Stimulated activated CD4-positive, alpha-beta T cell treated with anti-CD3 and anti-CD28 coated beads, Interleukin-12 subunit alpha, Interleukin-12 subunit beta, amount 100 ng/mL, for 48 hours (primary cell): ENCODE results near the gene DMD.

ENCODE experiments used
- DNase-seq, 3 donors: peaks; one replicate each; pipeline ENCODE4 v3.0.0-alpha.2; 2020; ENCODE audit warnings: low read depth in 2 of 3, low spot score in 1 of 3

Gene DMD

DNA sequence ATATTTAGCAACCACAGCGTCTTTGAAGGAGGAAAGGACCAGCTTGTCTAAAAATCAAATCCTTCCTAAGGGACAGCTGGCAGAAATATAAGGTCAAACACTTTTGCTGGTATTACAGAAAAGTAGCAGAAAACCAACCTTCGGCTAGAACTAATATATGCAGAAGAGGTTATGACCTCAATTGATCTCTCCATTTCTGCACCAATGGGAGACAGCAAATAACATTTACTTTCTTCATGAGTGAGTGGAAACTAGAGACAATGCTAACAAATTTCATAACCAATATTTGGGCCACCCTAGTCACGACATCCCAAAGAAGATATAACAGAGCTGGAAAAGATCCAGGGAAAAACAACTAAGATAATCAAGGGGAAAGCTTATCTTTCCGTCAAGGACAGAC lies 1892.5 kb downstream of the DMD start:
- no peak for DNase-seq

DNA sequence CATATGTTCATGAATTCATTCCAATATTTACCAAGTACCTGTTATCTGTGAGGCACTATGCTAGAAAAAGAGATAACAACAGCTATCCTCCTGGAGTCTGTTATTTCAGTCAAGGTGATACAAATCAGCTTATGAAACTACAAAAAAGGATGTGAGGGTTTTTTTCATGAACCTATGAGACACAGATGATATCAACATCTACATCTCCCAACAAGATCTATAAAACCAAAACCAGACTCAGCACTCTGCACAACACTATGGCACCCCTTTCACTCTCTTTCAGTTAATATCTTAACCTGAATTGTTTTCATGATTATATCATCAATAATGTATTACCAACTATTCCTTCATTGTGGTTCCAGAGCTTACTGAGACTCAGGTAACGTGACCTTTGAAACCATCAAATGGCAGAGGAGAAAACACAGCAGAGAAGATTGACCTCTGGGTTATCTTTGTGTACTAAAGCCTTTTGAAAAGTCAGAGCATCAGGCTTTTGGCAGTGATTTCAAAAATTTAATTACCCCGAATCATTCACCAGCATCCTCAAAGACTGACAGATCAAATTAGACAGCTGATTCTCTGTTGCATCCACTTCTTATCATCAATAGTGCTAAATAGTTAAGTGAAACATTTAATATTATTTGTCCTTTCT lies 1894.9 kb downstream of the DMD start:
- DNase-seq, result no peak

DNA sequence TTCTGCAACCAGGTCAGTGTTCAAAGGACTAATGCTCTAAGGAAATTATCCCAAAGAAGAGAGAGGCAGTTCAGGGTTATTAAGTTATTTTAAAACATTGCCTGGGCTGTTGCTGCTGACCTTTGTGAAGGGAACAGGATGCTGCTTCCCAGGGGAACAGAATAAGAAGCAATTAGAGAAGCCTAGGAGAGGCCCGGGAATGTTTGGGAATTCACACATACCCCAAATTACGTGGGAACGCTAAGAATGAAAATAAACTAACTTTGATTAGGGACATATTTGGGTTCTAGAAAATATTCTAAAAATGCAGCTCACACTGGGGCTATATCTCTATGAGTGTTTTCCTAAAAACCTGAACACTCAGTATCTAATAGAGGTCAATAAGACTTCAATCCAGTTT lies 1896.4 kb downstream of the DMD start:
- DNase-seq, result no peak

DNA sequence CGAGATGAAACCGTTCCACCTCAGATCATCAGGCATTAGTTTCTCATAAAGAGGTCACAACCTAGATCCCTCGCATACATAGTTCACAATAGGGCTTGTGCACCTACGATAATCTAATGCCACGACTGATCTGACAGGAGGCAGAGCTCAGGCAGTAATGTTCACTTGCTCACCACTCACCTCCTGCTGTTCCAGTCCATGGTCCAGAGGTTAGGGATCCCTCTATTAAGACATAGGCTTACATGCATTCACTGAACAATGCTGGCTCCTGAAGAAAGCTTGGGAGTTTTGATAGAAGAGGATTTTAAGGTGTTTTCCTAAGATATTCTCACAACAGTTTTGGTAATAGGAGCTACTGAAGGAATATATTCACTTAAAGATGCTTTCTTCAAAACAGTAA lies 1903.4 kb downstream of the DMD start:
- DNase-seq, result no peak

DNA sequence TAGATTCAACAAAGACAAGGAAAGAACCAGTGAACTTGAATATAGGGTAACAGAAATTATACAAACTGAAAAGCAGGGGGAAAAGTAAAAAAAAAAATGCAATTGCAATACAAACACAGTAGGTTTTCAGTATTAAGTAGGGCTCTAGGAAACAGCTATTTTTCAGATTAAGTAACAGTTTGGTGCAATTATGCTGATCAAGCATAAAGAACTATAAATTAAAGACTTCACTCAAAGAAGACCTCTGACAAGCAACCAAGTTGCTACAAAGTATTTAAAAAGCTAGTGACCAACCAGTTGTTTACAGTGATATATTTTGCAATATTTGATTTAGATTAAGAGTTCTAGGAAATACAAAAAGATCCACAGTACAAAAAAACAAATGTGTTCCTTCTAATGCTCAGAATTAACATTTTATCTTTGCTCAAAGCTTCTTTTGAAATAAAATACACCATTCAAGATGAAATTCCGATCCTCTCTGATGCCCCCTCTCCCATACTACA lies 1908.7 kb downstream of the DMD start:
- no peak for DNase-seq

DNA sequence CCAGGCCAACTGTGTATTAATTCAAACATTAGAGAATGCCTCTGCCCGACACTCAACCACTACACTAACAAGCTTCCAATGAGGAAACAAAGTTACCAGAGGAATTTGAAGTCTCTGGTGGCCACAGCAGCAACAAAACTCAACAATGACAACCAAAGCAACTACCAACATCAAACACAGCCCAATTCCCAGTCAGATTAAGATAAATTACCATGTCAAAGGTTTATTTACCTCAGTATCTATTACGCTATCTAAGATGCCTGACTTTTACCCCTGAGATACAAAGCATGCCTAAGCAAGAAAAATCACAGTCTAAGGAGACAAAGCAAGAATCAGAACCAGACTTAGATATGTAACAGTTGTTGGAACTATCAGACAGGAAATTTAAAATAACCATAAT lies 1909.4 kb downstream of the DMD start:
- no peak for DNase-seq

DNA sequence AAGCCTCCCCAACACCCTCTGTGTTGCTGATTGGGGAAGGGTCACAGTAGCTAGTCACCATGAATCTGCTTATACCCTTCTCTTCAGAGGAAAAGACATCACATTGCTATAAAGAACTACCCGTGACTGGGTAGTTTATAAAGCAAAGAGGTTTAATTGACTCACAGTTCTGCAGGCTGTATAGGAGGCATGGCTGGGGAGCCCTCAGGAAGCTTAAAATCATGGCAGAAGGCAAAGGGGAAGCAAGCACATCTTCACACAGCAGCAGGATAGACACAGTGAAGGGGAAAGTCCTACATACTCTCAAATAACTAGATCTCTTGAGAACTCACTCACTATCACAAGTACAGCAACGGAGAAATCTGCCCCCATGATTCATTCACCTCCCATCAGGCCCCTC lies 1910.1 kb downstream of the DMD start:
- DNase-seq, result no peak

DNA sequence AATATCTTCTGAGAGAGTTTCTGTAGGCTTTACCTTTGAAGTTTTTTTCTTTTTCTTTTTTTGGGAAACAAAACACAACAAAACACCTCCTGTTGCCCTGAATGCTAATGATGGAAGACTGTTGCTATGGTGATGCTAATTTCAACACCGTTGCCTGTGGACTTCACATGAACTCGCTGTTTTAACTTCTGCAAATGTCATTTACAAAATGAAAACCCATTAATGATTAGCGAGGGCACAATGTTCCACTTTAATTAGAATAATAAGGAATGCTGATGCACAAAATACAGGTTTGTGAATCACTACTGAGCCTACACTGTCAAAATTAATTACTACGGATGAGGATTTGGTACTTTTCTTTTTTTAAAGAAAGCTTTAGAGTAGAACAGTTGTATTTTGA lies 1912.4 kb downstream of the DMD start:
- DNase-seq, result no peak

DNA sequence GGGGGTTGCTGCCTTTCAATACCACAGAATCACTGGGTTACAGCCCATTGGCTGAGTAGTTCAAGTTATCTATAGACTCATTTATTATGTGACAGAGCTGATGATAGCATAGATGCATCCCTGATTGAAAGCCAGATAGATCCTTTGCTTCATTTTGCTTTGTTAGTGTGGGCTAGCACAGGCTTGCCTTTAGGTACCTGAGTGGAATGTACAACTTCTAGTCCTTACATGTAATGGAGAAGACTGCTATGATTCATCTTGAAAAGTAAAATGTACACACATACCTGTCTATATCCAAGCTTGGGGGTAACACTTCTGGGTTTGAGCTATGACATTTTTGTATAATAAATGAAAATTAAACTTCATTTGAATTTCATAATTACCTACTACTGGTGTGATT lies 1913.5 kb downstream of the DMD start:
- DNase-seq, result no peak

DNA sequence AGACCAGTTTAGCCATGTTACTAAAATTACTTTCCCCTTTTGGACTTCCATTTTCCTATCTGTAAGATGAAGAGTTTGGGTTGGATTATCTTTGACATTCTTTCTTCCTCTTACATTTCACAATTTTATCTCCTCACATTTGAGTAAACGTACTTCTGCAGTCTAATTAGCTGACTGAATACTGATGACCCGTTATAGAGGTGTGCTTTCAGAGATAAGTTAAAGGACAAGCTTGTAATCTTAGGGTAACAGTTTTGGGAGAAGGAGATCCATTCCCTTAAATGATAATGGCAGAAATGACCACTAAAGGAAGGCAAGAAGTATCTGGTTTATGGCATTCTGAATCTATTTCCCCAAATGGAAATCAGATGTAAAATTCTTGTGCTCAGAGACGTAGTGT lies 1916.9 kb downstream of the DMD start:
- DNase-seq, result no peak

DNA sequence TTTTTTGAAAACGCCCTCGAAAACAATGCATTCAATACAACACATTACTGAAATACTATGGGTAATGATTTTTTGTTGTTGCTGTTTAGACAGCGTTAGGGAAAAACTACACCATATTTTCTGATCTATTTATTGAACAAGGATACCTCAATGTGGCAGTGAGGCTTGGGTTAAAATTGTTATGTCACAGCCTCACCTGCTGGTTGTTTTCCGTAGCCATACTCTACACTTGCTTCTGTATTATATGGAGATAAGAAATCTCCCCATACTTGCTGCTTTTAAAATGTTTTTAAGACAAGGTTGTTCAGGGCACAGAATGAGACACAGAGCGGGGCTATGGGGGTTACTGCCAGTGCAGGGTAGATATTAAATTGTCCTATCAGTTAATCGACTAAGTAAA lies 1917.9 kb downstream of the DMD start:
- DNase-seq, result no peak

DNA sequence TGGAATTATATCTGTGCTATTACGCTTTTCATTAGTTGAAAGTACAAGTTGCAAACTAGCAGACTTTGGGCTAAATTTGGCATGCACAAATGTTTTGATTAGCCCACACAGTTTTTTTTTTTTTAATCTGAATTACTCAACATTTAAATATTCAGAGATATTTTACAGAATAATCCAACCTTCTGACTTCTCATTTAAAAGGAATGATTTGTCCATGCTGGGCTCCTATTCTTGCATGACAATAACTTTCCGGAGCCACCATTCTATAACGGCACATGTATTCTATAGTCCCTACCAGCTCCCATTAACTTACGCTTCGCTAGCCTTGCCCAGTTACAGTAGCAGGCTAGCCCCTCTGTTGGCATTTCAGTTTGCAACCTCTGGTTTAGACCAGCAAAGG lies 1920.2 kb downstream of the DMD start:
- no peak for DNase-seq

DNA sequence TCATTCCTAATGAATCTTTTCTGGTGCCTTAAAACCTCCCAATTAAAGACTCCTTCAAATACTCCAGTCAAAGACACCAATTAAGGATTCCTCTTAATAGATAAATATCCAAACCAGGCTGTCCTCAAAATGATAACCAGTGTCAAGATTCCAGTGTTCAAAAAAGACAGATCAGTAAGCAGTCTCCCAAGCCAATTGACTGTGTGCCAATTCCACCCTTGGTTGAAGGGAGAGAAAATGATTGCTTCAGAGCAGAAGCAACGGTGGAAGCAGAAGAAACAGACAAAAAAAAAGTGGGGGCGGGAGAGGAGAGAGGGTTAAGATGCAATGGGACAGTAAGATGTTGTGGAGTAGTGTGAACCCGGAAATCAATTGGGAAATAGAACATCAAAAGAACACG lies 1923.5 kb downstream of the DMD start:
- no peak for DNase-seq

DNA sequence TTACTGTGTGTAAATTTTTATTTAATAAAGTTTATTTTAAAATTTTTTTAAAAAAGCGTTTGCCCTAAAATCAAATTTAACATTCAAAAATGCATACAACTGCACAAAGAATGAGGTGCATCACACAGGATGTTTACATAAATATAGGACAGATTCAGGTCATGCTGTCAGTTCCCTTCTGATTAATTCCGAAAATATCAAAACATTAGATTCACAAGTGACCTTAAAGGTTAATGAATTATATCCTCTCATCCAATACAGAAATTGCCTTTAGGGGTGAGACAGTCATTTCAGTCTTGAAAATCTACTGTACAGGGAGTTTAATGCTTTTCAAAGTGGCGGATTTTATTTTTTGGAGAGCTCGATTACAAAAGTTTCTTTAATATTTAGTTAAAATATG lies 1930.8 kb downstream of the DMD start:
- no peak for DNase-seq

DNA sequence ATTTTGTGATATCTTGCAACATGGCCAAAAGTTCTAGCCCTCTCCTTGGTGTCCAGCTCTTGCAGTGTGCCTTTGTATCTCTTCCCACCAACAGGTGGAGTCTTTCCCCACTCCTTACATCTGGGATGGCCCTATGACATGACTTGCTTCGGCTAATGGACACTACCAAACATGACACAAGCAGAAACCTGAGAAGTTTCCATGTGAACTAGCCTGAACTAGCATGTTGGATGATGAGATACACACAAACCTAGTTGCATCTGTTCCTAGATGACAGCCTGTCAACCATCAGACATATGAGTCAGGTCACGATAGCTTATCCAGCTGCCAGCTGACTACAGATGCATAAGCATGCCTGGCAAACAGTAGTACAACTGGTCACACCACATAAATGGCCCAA lies 1932.0 kb downstream of the DMD start:
- no peak for DNase-seq

DNA sequence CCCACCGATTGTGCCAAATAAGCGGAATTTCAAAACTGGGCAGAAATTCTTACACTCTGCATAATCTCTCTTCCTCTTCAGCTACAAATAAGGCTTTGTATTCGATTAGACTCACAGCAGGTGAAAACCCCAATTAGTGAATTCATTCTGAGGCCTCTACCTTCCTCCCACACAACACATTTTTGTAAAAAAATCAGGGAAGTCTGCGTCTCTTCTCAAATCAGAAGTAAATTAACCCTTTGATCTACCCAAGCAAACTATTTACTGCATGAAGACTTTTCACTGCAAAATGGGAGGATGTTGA lies 1938.9 kb downstream of the DMD start:
- DNase-seq, result no peak

DNA sequence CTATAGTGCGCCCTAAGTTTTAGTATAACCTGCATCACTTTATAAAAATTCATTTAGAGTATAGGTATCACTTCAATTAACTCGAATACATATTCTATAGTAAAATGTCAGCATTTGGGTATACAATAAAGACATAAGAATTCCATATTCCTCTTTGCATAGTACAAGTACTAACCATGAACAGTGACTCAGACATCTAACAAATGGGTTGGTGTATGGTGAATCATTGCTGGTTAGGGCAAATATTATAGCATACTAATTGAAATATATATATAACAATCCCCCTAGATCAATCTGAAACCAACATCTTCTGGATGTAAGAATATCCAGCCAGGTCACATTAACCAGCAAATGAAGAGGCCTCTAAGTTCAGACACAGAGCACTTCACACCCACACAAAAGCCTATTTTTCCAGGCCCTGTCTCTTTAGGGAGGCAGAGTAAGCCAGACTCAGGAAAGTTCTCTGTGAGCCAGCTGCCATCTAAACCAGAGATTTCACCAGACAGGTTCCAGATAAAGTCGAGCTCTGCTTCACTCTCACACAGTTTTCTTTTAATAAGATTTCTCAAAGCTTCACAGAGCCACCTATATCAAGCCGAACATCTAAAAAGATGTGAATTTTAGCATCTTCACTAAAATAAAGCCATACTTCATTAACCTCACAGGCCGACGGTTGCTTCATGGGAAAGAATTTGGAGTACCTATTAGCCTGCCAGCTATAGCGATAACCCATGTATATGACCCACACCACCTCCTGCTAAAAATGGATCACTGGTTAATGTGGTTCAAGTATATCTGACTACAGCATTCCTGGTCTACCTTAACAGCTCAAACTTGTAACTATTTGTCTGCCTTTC lies 1939.5 kb downstream of the DMD start:
- no peak for DNase-seq

DNA sequence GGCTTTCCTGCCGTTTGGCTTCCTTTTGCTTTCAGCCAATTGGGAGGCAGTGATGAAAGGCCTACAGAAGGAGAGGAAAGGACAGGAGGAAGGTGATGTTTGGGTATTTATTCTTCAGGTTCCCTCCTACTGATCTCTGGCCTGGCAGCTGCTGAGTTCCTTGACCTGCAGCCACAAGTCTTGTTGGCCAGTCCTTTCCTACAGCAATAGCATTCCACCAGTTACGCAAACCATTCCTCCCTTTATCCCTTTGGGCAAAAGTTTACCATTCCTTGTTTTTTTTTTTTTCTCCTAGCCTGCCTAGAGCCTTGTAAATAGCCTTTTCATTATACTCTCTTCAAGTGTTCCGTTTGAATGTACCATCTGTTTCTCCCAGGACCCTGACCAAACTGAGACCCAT lies 1941.4 kb downstream of the DMD start:
- no peak for DNase-seq

DNA sequence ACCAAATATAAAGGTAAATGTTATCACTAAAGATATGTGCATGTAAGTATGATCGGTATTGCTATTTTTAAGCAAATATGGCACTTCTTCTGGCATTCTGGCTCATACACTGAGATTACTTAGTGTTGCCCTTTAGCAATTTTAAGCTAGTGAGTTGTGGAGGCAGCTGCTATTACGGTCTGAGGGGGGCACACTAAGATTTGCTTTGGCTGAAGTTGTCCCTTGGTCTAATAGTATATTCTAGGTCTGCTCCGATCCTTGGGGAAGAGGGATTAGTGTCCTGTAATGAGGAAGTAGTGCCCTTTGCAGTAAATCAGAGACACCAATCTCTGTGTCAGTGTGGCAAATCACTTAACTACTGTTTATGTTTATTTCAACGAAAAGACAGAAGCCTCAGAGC lies 1943.0 kb downstream of the DMD start:
- DNase-seq, result no peak

DNA sequence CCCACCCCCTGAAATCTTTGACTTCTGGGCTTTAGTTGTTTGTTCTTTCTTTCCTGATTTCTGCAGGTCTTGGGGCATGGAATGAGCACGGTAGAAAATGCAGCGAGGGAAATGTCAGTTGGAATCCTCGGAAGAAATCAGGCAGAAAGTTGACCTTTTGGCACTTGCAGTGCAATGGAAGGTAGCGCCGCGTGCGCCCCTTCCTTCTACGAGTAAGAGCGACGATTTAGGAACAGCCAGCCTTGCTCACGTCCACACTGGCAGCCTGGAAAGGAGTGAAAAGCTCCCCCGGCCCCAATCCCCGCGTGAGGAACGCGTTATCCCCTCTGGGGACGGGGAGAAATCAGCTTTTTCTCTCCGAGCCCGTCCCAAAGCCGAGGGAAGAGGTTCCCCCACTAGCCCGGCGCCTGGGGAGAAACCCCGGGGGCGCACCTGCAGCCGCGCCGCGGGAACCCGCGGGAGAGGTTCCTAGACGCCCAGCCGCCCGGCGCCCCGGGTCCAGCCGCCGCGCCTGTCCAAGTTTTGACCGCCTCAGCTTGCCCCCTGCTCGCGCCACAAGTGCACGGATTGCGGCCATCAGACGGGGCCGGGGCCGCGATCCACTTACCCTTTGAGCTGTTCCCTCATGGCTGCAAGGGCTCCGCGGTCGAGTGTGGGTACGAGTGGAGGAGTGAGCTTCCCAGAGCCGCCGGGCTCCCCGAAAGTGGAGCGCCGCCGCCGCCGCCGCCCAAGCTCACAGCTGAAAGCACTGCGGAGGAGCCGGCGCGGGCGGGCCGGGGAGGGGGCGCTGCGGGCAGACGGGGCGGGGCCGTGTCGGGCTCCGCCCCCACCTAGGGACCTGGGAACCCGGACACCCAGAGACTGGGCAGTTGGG lies 1944.9 kb downstream of the DMD start:
- DNase-seq, result no peak

DNA sequence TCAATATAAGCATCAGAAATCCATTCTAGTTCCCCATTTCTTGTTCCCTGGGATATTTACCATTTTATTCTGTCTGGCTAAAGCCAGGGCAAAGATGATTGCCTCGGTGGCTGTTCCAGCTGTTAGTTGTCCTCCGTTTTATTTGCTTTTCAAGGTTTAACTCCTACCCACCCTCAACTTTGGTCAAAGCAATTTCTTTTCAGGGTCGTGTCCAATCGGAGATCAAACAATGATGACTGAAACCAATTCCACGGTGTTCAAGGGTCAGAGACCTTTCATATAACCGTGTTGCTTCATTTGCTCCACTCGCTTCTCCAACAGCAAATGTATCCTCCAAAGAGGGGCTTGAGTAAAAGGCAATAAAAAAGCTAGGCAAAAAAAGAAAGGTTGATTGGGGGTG lies 1946.0 kb downstream of the DMD start:
- no peak for DNase-seq

DNA sequence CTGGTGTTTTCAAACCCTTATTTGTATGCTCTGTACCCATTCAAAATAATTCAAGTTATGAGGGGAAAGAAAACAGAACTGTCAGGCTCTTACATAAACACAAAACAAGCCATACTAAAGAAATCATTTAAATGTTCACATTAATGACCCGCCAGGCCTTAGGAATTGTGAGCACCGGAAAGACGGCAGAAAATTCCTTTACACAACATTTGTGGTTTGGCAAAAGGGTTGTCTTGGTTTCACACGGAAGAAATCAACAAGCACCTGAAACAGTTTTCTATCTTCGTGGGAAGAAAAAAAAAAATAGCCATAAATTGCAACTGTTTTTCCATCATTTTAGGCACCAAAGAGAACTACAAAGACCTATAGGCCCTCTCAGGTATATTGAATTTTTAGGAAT lies 1951.0 kb downstream of the DMD start:
- DNase-seq, result no peak
